HG03575 (cell line): ENCODE measurements around the gene OSBP.

Experiments
- ATAC-seq: cut with Tn5 transposase; IDR thresholded peaks from one replicate; pipeline ENCODE4 v1.9.1; 2021; ENCODE audit not compliant: unreplicated experiment, insufficient number of reproducible peaks, low FRiP score; ENCODE audit errors: extremely low read depth

OSBP gene

DNA sequence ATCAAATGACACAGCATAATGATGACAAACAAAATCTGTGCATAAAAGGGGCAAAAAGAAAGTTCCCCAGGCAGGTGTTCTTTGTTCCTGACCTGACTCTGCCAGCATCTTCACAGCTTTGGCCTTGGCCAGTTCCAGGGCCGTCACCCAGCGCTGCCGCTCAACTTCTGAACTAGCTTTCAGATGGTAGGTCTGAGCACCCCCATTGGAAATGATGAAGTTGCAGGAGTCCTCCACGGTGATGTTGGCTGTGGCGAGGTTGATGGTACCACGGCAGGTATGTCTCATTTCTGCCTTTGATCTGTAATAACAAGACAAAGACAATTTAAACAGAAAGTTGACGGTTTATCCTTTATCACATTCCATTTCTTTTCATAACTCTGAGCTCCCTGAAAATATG, 5.3 kb downstream of the OSBP start:
- ATAC-seq = no peak

DNA sequence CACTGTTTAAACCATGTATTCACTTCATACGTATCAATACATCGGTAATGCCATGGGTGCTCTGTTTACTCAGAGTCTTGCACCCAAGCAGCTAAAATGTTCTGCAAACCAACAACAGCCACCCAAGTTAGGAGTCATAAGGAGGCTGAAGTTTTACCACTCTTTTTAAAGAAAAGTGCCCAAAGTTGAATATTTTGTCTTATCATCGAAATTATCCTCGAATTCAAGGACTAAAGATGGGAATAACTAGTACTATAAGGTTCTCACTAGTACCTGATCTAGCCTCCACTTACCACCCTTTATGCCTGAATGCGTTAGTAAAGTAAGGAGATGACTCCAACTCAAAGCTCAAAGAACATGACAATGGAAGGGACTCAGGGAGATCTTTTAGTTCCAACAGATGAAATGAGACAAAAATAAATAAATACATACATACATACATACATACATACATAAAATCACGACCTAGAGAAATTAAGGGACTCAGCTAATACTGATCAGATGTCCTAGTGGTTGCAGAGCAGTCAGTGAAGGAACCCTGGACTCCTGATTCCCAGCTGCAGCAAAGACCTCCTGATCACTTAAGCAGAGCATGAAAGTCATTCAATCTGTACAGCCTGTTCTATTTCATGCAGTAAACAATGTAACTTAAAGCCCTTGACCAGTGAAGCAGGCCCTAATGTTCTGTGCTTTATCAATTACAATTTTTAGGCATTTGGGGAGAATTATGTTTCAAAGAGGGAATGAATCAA, 7.7 kb downstream of the OSBP start:
- no peak for ATAC-seq

GRCh38 chr11:59602432-59602831, 13.1 kb downstream of the OSBP start:
- no peak for ATAC-seq

DNA sequence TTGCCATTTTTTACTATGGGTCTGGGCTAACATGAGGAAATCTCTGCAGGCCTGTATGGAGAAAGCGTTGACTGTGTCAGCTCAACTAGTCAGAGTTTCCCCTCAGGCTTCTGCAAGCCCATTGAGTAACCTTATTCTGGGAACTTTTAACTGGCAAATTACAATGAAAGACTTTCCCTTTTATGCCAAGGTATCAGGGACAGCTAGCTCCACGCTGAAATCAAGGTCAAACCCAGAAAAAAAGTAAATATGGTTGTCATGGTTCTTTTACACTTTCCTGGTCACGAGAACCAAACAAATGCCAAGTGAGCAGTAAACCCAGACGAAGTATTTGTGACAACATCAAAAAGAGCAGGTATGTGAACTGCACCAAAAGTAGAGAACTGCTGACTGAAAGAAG, 13.8 kb downstream of the OSBP start:
- no peak for ATAC-seq

DNA sequence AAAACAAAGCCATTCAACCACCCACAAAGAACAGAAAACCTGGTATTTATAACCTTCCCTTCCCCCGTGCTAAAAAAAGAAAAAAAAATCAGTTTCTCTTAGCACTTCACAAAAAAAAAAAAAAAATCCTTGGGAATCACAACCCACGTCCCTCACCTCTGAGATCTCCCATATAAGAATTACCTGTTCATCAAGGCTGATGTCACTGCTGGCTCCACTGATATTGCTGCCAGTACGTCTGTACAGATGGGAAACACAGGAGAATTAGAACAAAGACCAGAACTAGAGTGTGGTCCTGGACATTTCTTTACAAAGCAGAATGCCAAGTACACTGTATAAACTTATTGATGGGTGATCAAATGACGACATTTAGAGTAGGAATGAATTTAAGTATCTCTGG, 14.9 kb downstream of the OSBP start:
- no peak for ATAC-seq

DNA sequence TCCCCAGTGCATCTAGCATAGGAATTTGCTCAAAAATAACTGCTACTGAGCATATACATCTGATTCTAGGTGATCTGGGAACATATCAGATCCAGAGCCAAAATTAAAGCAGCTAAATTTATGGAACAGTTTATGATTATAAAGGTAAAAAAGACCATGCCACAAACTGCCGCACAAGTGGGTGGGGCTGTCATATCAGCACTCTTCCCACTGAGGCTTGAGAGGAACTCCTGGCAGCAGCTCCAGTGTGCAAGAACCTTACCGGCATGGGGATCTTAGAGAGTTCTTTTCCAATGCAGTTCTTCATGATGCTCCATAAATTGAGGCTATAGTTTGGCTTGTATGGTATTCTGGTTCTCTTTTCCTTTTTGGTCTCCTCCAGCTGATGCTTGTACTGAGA, 15.3 kb downstream of the OSBP start:
- ATAC-seq = no peak

GRCh38 chr11:59598961-59599360, 16.6 kb downstream of the OSBP start:
- ATAC-seq = no peak

- no peak for ATAC-seq
Observed at GRCh38 chr11:59584294-59584693, 31.3 kb downstream of the OSBP start.

DNA sequence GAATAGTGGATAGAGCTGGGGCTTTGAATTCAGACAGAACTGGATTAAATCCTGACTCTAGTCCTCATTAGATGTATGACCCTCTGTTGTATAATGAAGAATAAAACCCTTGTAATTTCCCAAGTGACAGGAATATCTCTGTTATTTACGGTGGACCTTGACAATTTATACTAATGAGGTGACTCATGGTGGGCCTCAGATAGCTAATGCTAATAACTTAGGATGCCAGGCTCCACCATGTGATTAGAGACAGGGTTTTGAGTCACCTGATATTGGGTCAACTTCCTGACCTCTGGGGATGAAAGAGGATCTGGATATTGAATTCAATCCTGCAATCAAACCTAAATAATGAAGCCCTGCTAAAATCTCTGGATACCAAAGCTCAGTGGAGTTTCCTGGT, 33.6 kb downstream of the OSBP start:
- no peak for ATAC-seq

GRCh38 chr11:59578369-59578768, 37.2 kb downstream of the OSBP start:
- no peak for ATAC-seq

DNA sequence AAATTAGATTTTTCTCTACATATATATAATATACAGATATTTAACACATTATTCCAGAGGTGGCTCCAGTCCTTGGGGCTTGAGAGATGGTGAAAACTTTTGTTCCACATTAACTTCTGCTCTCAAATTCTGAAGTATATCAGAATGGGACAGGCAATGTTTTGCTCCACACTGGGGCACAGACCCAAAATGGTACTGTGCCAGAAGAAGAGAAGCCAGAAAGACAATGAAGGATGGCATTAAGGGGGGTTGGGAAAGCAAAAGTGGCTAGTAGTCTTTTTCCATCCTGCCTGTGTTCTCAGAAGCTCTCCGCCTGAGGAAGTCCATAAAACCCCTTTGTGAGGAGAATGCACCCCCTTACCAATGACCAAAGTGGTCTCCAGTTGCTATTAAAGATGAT, 40.1 kb downstream of the OSBP start:
- ATAC-seq = no peak

- no peak for ATAC-seq
Observed at GRCh38 chr11:59574932-59575502, 40.6 kb downstream of the OSBP start.

- no peak for ATAC-seq
Observed at GRCh38 chr11:59574467-59574866, 41.1 kb downstream of the OSBP start.

GRCh38 chr11:59573216-59573615, 42.4 kb downstream of the OSBP start:
- no peak for ATAC-seq

- ATAC-seq = no peak
Observed at GRCh38 chr11:59572091-59572490, 43.5 kb downstream of the OSBP start.

GRCh38 chr11:59562292-59562691, 53.3 kb downstream of the OSBP start:
- ATAC-seq = no peak

DNA sequence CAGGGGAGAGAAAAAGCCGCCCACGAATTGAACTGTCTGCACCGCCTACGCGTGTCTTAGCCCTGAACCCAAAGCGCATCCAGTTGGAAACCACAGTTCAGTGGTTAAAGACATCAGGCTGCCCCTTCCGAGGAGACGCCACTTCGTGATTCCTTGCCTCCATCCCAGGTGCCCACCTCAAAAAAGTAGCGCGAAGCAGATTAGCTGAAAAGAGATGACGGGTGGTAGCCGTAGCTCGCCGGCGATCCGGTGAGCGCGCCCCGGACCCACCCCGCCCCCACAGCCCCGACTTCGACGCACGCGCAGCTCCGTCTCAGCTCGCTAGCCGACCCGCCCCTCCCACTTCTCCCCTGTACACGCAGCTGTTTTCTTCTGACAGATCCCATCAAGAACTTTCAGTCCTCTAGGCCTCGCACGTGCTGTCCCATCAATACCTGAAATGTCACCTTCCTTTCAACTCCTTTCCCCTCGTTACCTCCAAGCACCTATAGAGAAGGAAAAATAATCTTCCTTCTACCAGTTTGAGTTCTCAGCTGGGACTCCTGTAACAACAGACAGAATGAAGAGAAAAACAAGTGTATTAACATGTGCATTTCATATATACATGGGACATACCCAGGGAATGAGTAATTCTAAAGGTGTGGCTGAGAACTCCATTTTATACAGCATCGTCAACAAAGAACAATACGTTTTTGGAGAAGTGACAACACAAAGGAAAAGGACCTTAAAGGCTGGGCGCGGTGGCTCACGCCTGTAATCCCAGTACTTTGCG, 54.7 kb downstream of the OSBP start:
- ATAC-seq = no peak

- no peak for ATAC-seq
Observed at GRCh38 chr11:59560290-59560701, 55.3 kb downstream of the OSBP start.

- ATAC-seq = no peak
Observed at GRCh38 chr11:59559886-59560285, 55.7 kb downstream of the OSBP start.

GRCh38 chr11:59558270-59558643, 57.3 kb downstream of the OSBP start:
- ATAC-seq = no peak
